Urinary bladder (tissue), 4 donors: Measurements from ENCODE around the gene SLC22A1. TPM values are rescaled to one million over a fixed set of nuclear protein-coding genes. Genes with fewer than 3 reads are reported as not detected.

ENCODE experiments used
- DNase-seq: peaks from one replicate; pipeline ENCODE4 v3.0.0-alpha.2; 2015; ENCODE audit errors: extremely low spot score
- H3K27ac ChIP-seq: one replicate; pipeline ENCODE4 v1.5.1; 2013; ENCODE audit warnings: low read depth, mild to moderate bottlenecking, moderate library complexity
- H3K36me3 ChIP-seq: one replicate; pipeline ENCODE4 v1.6.1; 2013; ENCODE audit warnings: mild to moderate bottlenecking, moderate library complexity; ENCODE audit not compliant: insufficient read depth
- H3K4me1 ChIP-seq: one replicate; pipeline ENCODE4 v1.6.1; 2013; ENCODE audit warnings: mild to moderate bottlenecking, moderate library complexity; ENCODE audit not compliant: insufficient read depth
- H3K4me3 ChIP-seq: one replicate; pipeline ENCODE4 v1.5.1; 2013; ENCODE audit warnings: low read depth, low read length
- WGBS: extraction: QIAGEN DNeasy Blood & Tissue Kit; methylation state at CpG from one replicate; pipeline ENCODE4 v1.1.7; 2013; 5-methylcytosine and 5-hydroxymethylcytosine counted together
- polyA plus RNA-seq: library from polyadenylated mRNA; stranded (reverse); fragments of 200-250 nt; gene quantifications from one replicate; pipeline ENCODE4 v1.2.3, GENCODE V29; 2013
- total RNA-seq: library from RNA; depleted of rRNA; stranded (reverse); fragments of >200 nt; gene quantifications from one replicate; pipeline ENCODE4 v1.2.3, GENCODE V29; 2014
- donor health status: healthy with polysubstance abuse.
- donor health status: healthy.

SLC22A1 gene
- total and polyA plus RNA-seq, 2 donors, result 0.44 to 0.53 TPM

GRCh38 chr6:160170018-160170680 lies 48.5 kb downstream of the SLC22A1 start:
- WGBS, result 44% methylated on average over 6 of the region's 6 CpGs
- no peak overlapping the region for H3K4me3 ChIP-seq
- DNase-seq, result no peak
- no peak overlapping the region for H3K27ac ChIP-seq
- H3K36me3 ChIP-seq, result no peaks in the 10 kb centered on the region
- no peaks in the 10 kb centered on the region for H3K4me1 ChIP-seq

GRCh38 chr6:160172704-160173103 lies 51.1 kb downstream of the SLC22A1 start:
- no peak for DNase-seq
- WGBS, result 76% methylated on average over 5 of the region's 5 CpGs
- no peaks in the 10 kb centered on the region for H3K36me3 ChIP-seq
- H3K4me3 ChIP-seq, result no peak overlapping the region
- H3K4me1 ChIP-seq, result no peaks in the 10 kb centered on the region
- H3K27ac ChIP-seq, result no peak overlapping the region

DNA sequence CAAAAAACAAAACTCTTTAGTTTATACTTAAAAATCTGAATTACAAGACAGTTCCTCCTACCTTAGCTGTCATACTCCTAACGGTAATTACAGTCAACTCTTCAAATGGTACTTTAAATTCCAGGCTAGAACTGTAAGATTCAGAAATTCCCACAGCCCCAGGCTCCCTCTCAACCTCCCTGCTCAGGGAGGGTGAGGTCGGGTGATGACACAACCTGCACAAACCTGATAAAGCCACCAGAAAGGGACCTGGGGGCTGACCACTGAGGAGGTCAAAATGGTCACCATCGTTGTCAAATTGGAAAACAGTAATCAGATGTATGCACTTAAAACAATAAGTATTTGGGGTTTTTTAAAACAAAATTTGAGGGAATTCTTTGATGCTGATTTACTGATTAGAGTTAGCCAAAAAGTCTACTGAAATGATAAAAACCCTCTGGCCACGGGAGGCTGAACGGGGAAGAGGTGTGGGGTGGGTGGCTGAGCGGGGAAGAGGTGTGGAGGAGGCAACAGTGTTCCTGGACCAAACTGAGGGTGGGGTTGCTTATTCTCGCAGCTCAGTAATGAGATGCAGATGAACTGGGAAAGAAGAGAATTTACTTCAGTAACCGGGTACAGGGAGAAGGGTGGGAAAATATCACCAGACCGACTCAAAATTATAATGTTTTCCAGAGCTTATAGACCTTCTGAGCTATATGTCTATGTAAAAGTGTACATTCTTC lies 52.4 kb downstream of the SLC22A1 start:
- H3K27ac ChIP-seq, result no peak overlapping the region
- H3K4me1 ChIP-seq, result no peaks in the 10 kb centered on the region
- WGBS, result 49% methylated on average over 9 of the region's 9 CpGs

GRCh38 chr6:160174681-160175080 lies 53.1 kb downstream of the SLC22A1 start:
- Histone ChIP-seq H3K4me3 (no peak overlapping the region), H3K36me3 (no peaks in the 10 kb centered on the region), H3K4me1 (no peaks in the 10 kb centered on the region), H3K27ac (no peak overlapping the region)
- WGBS, result 29% methylated on average over 2 of the region's 2 CpGs
- DNase-seq, result no peak

More for the DNA sequence above, 52.4 kb downstream of the SLC22A1 start:
- H3K4me3 ChIP-seq, result no peak overlapping the region
- H3K36me3 ChIP-seq, result no peaks in the 10 kb centered on the region
- DNase-seq, result no peak

- DNase-seq, result no peak
- H3K27ac ChIP-seq, result no peak overlapping the region
- H3K4me1 ChIP-seq, result no peaks in the 10 kb centered on the region
- no peaks in the 10 kb centered on the region for H3K36me3 ChIP-seq
- 39% methylated on average over 2 of the region's 2 CpGs for WGBS
- H3K4me3 ChIP-seq, result no peak overlapping the region
Observed at GRCh38 chr6:160177220-160177619, 55.6 kb downstream of the SLC22A1 start.

- DNase-seq, result no peak
- H3K36me3 ChIP-seq, result no peaks in the 10 kb centered on the region
- H3K4me3 ChIP-seq, result no peak overlapping the region
- 74% methylated on average over 5 of the region's 5 CpGs for WGBS
- H3K27ac ChIP-seq, result no peak overlapping the region
- no peaks in the 10 kb centered on the region for H3K4me1 ChIP-seq
Observed at GRCh38 chr6:160178271-160178670, 56.7 kb downstream of the SLC22A1 start.

- H3K4me3 ChIP-seq, result no peak overlapping the region
- no peak for DNase-seq
- WGBS, result 50% methylated on average over 1 of the region's 1 CpG
Observed at GRCh38 chr6:160180706-160181105, 59.1 kb downstream of the SLC22A1 start.

DNA sequence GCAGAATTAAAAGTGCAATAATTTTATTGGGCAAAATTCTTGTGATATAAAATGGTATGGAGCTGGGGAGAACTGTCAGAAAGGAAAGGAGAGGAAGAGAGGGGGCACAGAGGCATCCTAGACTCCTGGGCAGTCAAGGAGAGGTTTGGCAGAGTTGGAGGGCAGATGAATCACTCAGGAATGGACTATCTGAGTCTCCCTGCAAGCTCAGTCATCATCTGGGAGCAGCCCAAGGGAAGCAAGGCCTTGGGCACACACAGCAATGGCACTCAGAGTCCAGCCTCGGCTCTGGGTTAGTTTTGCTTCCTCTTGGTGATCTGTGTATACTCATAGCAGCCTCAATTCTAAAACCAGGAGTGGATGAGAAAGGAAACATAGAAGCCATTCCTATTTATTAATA lies 67.2 kb downstream of the SLC22A1 start:
- Histone ChIP-seq H3K36me3 (no peaks in the 10 kb centered on the region), H3K4me1 (no peaks in the 10 kb centered on the region), H3K27ac (no peak overlapping the region), H3K4me3 (no peak overlapping the region)
- 81% methylated on average over 1 of the region's 1 CpG for WGBS
- DNase-seq, result no peak

More at GRCh38 chr6:160180706-160181105, 59.1 kb downstream of the SLC22A1 start:
- Histone ChIP-seq H3K4me1 (no peaks in the 10 kb centered on the region), H3K36me3 (no peaks in the 10 kb centered on the region), H3K27ac (no peak overlapping the region)

- no peaks in the 10 kb centered on the region for H3K4me1 ChIP-seq
- H3K36me3 ChIP-seq, result no peaks in the 10 kb centered on the region
- no peak overlapping the region for H3K27ac ChIP-seq
- no peak for DNase-seq
- 75% methylated on average over 1 of the region's 1 CpG for WGBS
- no peak overlapping the region for H3K4me3 ChIP-seq
Observed at GRCh38 chr6:160190081-160190480, 68.5 kb downstream of the SLC22A1 start.

GRCh38 chr6:160190973-160191372 lies 69.4 kb downstream of the SLC22A1 start:
- DNase-seq, result no peak
- H3K4me1 ChIP-seq, result no peaks in the 10 kb centered on the region
- H3K27ac ChIP-seq, result no peak overlapping the region
- H3K4me3 ChIP-seq, result no peak overlapping the region
- no peaks in the 10 kb centered on the region for H3K36me3 ChIP-seq

DNA sequence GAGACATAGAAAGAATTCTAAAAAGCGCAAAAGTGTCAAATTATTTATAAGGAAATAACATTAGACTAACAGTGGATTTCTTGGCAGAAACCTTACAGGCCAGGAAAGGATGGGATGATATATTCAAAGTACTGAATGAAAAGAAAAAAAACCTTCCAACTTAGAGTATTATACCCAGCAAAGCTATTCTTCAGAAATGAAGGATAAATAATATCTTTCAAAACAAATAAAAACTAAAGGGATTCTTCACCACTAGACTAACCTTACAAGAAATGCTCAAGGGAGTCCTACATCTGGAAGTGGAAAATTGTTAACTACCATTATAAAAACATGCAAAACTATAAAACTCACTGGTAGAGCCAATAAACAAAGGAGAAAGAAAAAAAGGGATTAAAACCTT lies 71.2 kb downstream of the SLC22A1 start:
- H3K4me1 ChIP-seq, result no peaks in the 10 kb centered on the region
- no peak for DNase-seq
- H3K4me3 ChIP-seq, result no peak overlapping the region
- WGBS, result 95% methylated on average over 1 of the region's 1 CpG
- H3K27ac ChIP-seq, result no peak overlapping the region
- H3K36me3 ChIP-seq, result no peaks in the 10 kb centered on the region

GRCh38 chr6:160194808-160195207 lies 73.2 kb downstream of the SLC22A1 start:
- Histone ChIP-seq H3K4me1 (no peaks in the 10 kb centered on the region), H3K27ac (no peak overlapping the region), H3K4me3 (no peak overlapping the region), H3K36me3 (no peaks in the 10 kb centered on the region)
- DNase-seq, result no peak
- 80% methylated on average over 1 of the region's 1 CpG for WGBS

DNA sequence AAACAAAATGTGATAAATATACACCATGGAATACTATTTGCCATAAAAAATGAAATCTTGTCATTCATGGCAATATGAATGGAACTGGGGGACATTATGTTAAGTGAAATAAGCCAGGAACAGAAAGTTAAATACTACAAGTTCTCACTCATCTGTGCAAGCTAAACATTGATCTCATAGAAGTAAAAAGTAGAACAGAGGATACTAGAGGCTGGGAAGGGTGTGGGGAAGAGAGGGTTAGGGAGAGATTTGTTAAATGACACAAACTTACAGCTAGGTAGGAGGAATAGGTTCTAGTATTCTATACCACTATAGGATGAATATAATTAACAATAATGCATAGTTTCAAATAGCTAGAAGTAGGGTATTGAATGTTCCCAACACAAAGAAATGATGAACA lies 76.0 kb downstream of the SLC22A1 start:
- H3K27ac ChIP-seq, result no peak overlapping the region
- H3K36me3 ChIP-seq, result no peaks in the 10 kb centered on the region
- no peak overlapping the region for H3K4me3 ChIP-seq
- no peak for DNase-seq
- no peaks in the 10 kb centered on the region for H3K4me1 ChIP-seq

DNA sequence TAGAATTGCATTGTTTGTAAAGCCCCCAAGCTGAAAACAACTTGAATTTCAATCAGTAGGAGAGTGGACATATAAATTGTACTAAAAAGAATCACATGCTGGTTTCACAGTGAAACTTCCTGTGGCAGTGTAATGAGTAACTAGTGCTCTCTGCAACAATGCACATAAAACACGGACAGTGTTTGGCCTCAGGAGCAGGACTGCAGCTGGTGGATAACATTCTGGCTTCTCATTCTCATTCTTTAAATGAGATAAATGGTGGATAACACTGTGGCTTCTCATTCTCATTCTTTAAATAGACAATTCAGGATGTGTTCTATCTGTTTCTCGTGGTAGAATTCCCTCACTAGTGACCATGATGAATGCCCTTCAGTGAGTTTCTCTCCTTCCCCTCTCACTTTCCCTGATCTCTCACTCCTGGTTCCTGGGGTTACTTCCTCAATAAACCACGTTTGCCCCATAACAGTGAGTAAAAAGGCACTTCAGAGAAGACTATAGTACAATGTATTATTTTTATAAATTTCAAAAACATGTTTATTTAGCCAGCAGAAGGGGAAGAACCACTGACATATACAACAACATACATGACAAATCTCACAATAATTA lies 77.1 kb downstream of the SLC22A1 start:
- Histone ChIP-seq H3K27ac (no peak overlapping the region), H3K4me1 (no peaks in the 10 kb centered on the region), H3K4me3 (no peak overlapping the region), H3K36me3 (no peaks in the 10 kb centered on the region)
- 11% methylated on average over 3 of the region's 3 CpGs for WGBS
- no peak for DNase-seq
